Thyroid gland (tissue), 4 donors: ENCODE data around the gene ANKRD22. TPM values are rescaled to one million over a fixed set of nuclear protein-coding genes. Genes with fewer than 3 reads are reported as not detected.

Experiments
- DNase-seq, 2 donors: peaks; one replicate each; pipeline ENCODE4 v3.0.0-alpha.2; 2019
- H3K27ac ChIP-seq, 3 donors: fragments of 200-600 bp; sonication (generic); 1 replicate in 2 of 3; 2 replicates in 1 of 3; pipeline ENCODE4 v1.5.1; 2016 to 2019; ENCODE audit warnings: mild to moderate bottlenecking in 1 of 3, moderate library complexity in 1 of 3
- H3K27me3 ChIP-seq: fragments of 200-600 bp; sonication (generic); one replicate; pipeline ENCODE4 v1.5.1; 2019
- H3K36me3 ChIP-seq, 2 donors: fragments of 200-600 bp; sonication (generic); one replicate each; pipeline ENCODE4 v1.5.1; 2016 to 2019
- H3K4me1 ChIP-seq, 2 donors: fragments of 200-600 bp; sonication (generic); one replicate each; pipeline ENCODE4 v1.5.1; 2017 to 2019
- H3K4me3 ChIP-seq, 3 donors: fragments of 200-600 bp; sonication (generic); replicated peaks in 1 of 3; 1 replicate in 2 of 3; 2 replicates in 1 of 3; pipeline ENCODE4 v1.5.1; 2016; ENCODE audit warnings: mild to moderate bottlenecking in 1 of 3
- H3K9me3 ChIP-seq: fragments of 200-600 bp; sonication (generic); one replicate; pipeline ENCODE4 v1.5.1; 2017
- CTCF ChIP-seq, 6 experiments: fragments of 200-600 bp in 3 of 6; fragments of 450-650 bp in 3 of 6; sonication (generic) in 3 of 6; IDR thresholded peaks; one replicate each; pipeline ENCODE4 v1.5.1; 2016 to 2019; ENCODE audit warnings: antibody characterized with exemption in 6 of 6, mild to moderate bottlenecking in 2 of 6, inconsistent platforms in 1 of 6, moderate library complexity in 1 of 6
- POLR2A ChIP-seq, 2 donors: fragments of 450-650 bp; IDR thresholded peaks; one replicate each; pipeline ENCODE4 v1.6.1; 2017; ENCODE audit warnings: antibody characterized with exemption in 2 of 2, mild to moderate bottlenecking in 2 of 2, moderate library complexity in 1 of 2
- WGBS, 2 donors: methylation state at CpG; one replicate each; pipeline ENCODE4 v1.1.5; 2017; 5-methylcytosine and 5-hydroxymethylcytosine counted together
- intact Hi-C: fragments of 100-400 bp; cut with DNase I; formaldehyde crosslinking; loops from one replicate; pipeline ENCODE4 v1.15.1; 2023
- total RNA-seq, 4 donors: library from RNA; depleted of rRNA; stranded (reverse); fragments of >200 nt; gene quantifications; one replicate each; pipeline ENCODE4 v1.2.3, GENCODE V29; 2016

Gene ANKRD22
- total RNA-seq, 4 donors from 2014 or later: not detected

GRCh38 chr10:88833156-88833555, 18.5 kb downstream of the ANKRD22 start:
- 96 to 97% methylated on average over 2 of the region's 2 CpGs for WGBS, 2 donors
- DNase-seq: no peak
- Histone ChIP-seq H3K9me3 (no peaks in the 10 kb centered on the region), H3K4me3 (no peak overlapping the region), H3K27ac (no peak overlapping the region), H3K27me3 (no peaks in the 10 kb centered on the region), H3K4me1 (no peaks in the 10 kb centered on the region), H3K36me3 (no peaks in the 10 kb centered on the region)
- TF ChIP-seq CTCF (IDR thresholded peaks at IDR 0.05) (no peak), POLR2A (IDR thresholded peaks at IDR 0.05) (no peak)
- intact Hi-C loops: loop anchor here (10.0 kb wide), 2 partner anchors 152 to 372 kb away; partner anchors contain the start of gene CH25H

- no peak overlapping the region for H3K4me3 ChIP-seq
- no peak overlapping the region for H3K27ac ChIP-seq
- no peaks in the 10 kb centered on the region for H3K27me3 ChIP-seq
- intact Hi-C loops: loop anchor here (10.0 kb wide), 2 partner anchors 152 to 372 kb away; partner anchors contain the start of gene CH25H
- H3K36me3 ChIP-seq: no peaks in the 10 kb centered on the region
- H3K4me1 ChIP-seq: no peaks in the 10 kb centered on the region
- H3K9me3 ChIP-seq: no peaks in the 10 kb centered on the region
- TF ChIP-seq POLR2A (IDR thresholded peaks at IDR 0.05) (no peak), CTCF (IDR thresholded peaks at IDR 0.05) (no peak)
- no peak for DNase-seq
These were observed 19.3 kb downstream of the ANKRD22 start for GRCh38 chr10:88832376-88832775.

GRCh38 chr10:88831709-88832108, 19.9 kb downstream of the ANKRD22 start:
- H3K27me3 ChIP-seq: no peaks in the 10 kb centered on the region
- TF ChIP-seq CTCF (IDR thresholded peaks at IDR 0.05): no peak
- no peak for TF ChIP-seq POLR2A (IDR thresholded peaks at IDR 0.05)
- intact Hi-C loops: loop anchor here (10.0 kb wide), 2 partner anchors 153 to 373 kb away; partner anchors contain the start of gene CH25H
- DNase-seq: no peak
- H3K4me3 ChIP-seq: no peak overlapping the region
- H3K36me3 ChIP-seq: no peaks in the 10 kb centered on the region
- H3K4me1 ChIP-seq: no peaks in the 10 kb centered on the region
- no peaks in the 10 kb centered on the region for H3K9me3 ChIP-seq
- H3K27ac ChIP-seq: no peak overlapping the region
- 78 to 79% methylated on average over 8 of the region's 8 CpGs for WGBS, 2 donors

- Histone ChIP-seq H3K4me1 (no peaks in the 10 kb centered on the region), H3K27me3 (no peaks in the 10 kb centered on the region), H3K9me3 (no peaks in the 10 kb centered on the region), H3K27ac (no peak overlapping the region), H3K4me3 (no peak overlapping the region), H3K36me3 (no peaks in the 10 kb centered on the region)
- TF ChIP-seq CTCF (IDR thresholded peaks at IDR 0.05) (no peak), POLR2A (IDR thresholded peaks at IDR 0.05) (no peak)
- DNase-seq: no peak
- intact Hi-C loops: loop anchor here (10.0 kb wide), 2 partner anchors 154 to 374 kb away; partner anchors contain the start of gene CH25H
- WGBS, 2 donors: 90 to 92% methylated on average over 9 of the region's 9 CpGs
These were observed 20.9 kb downstream of the ANKRD22 start for GRCh38 chr10:88830643-88831268.

GRCh38 chr10:88828310-88828709, 23.3 kb downstream of the ANKRD22 start:
- no peak overlapping the region for H3K4me3 ChIP-seq
- no peaks in the 10 kb centered on the region for H3K4me1 ChIP-seq
- no peak for TF ChIP-seq CTCF (IDR thresholded peaks at IDR 0.05)
- no peak for TF ChIP-seq POLR2A (IDR thresholded peaks at IDR 0.05)
- H3K27me3 ChIP-seq: no peaks in the 10 kb centered on the region
- intact Hi-C loops: no loop called here
- DNase-seq: no peak
- H3K9me3 ChIP-seq: no peaks in the 10 kb centered on the region
- no peak overlapping the region for H3K27ac ChIP-seq
- H3K36me3 ChIP-seq: no peaks in the 10 kb centered on the region
- 28 to 33% methylated on average over 1 of the region's 1 CpG for WGBS, 2 donors
